Activated naive CD4-positive, alpha-beta T cell treated with anti-CD3 and anti-CD28 coated beads, Interleukin-2, amount 10 ng/mL, durations not matched to agents 7 days and 5 days (primary cell): ENCODE data around the gene FSTL3.
"Not testable (repeated sequence)": the region's sequence is repeated elsewhere in the genome, so short reads cannot be mapped to it uniquely, and the experiment has no call there.

Experiments
- CTCF ChIA-PET: fragments of 350-600 bp; sonication (Branson Sonifier 250); formaldehyde crosslinking; loops from one replicate; lab custom pipeline; 2021; ENCODE audit warnings: antibody characterized with exemption; lab: Charles Lee
- DNase-seq: peaks from one replicate; pipeline ENCODE4 v3.0.0-alpha.2; 2020
- H3K27ac Mint-ChIP-seq: one replicate; pipeline ENCODE4 v1.8.0; 2021; ENCODE audit warnings: mild to moderate bottlenecking, moderate library complexity, mixed read lengths
- H3K27me3 Mint-ChIP-seq: one replicate; pipeline ENCODE4 v1.8.0; 2021; ENCODE audit warnings: mild to moderate bottlenecking, mixed read lengths
- H3K36me3 Mint-ChIP-seq: one replicate; pipeline ENCODE4 v1.8.0; 2021; ENCODE audit warnings: mixed read lengths
- H3K4me1 Mint-ChIP-seq: one replicate; pipeline ENCODE4 v1.8.0; 2021; ENCODE audit warnings: mixed read lengths
- H3K4me3 Mint-ChIP-seq: one replicate; pipeline ENCODE4 v1.8.0; 2021; ENCODE audit warnings: mild to moderate bottlenecking, moderate library complexity, mixed read lengths
- H3K9me3 Mint-ChIP-seq: one replicate; pipeline ENCODE4 v1.8.0; 2021; ENCODE audit warnings: mixed read lengths

FSTL3 gene

GRCh38 chr19:718251-718951 lies 42.2 kb downstream of the FSTL3 start:
- peaks cover 8% of the 10 kb centered on the region for H3K9me3 Mint-ChIP-seq
- no peaks in the 10 kb centered on the region for H3K36me3 Mint-ChIP-seq
- CTCF ChIA-PET: no interaction called here
- DNase-seq: no peak
- peaks cover 51% of the 10 kb centered on the region for H3K27me3 Mint-ChIP-seq
- no peak overlapping the region for H3K4me3 Mint-ChIP-seq
- no peaks in the 10 kb centered on the region for H3K4me1 Mint-ChIP-seq
- H3K27ac Mint-ChIP-seq: no peak overlapping the region

- H3K27ac Mint-ChIP-seq: no peak overlapping the region
- CTCF ChIA-PET: no interaction called here
- DNase-seq: no peak
- no peaks in the 10 kb centered on the region for H3K36me3 Mint-ChIP-seq
- H3K27me3 Mint-ChIP-seq: peaks cover 51% of the 10 kb centered on the region
- no peak overlapping the region for H3K4me3 Mint-ChIP-seq
- no peaks in the 10 kb centered on the region for H3K4me1 Mint-ChIP-seq
- peaks cover 8% of the 10 kb centered on the region for H3K9me3 Mint-ChIP-seq
Observed at GRCh38 chr19:718991-719512, 42.9 kb downstream of the FSTL3 start.

GRCh38 chr19:719636-720344 lies 43.6 kb downstream of the FSTL3 start:
- no peaks in the 10 kb centered on the region for H3K36me3 Mint-ChIP-seq
- H3K27ac Mint-ChIP-seq: no peak overlapping the region
- CTCF ChIA-PET: no interaction called here
- H3K4me3 Mint-ChIP-seq: no peak overlapping the region
- H3K4me1 Mint-ChIP-seq: no peaks in the 10 kb centered on the region
- no peak for DNase-seq
- H3K9me3 Mint-ChIP-seq: peaks cover 8% of the 10 kb centered on the region
- peaks cover 51% of the 10 kb centered on the region for H3K27me3 Mint-ChIP-seq

GRCh38 chr19:720345-721160 lies 44.4 kb downstream of the FSTL3 start:
- H3K4me3 Mint-ChIP-seq: no peak overlapping the region
- CTCF ChIA-PET: no interaction called here
- H3K27me3 Mint-ChIP-seq: peaks cover 47% of the 10 kb centered on the region
- no peak for DNase-seq
- no peaks in the 10 kb centered on the region for H3K36me3 Mint-ChIP-seq
- no peaks in the 10 kb centered on the region for H3K4me1 Mint-ChIP-seq
- no peak overlapping the region for H3K27ac Mint-ChIP-seq
- H3K9me3 Mint-ChIP-seq: peaks cover 4% of the 10 kb centered on the region

GRCh38 chr19:722553-723101 lies 46.4 kb downstream of the FSTL3 start:
- Mint-ChIP-seq H3K36me3 (no peaks in the 10 kb centered on the region), H3K4me3 (no peak overlapping the region), H3K27ac (no peak overlapping the region), H3K9me3 (no peaks in the 10 kb centered on the region), H3K27me3 (peaks cover 39% of the 10 kb centered on the region), H3K4me1 (no peaks in the 10 kb centered on the region)
- DNase-seq: no peak
- CTCF ChIA-PET: no interaction called here

GRCh38 chr19:723247-723646 lies 47.1 kb downstream of the FSTL3 start:
- DNase-seq: no peak
- Mint-ChIP-seq H3K27me3 (peaks cover 32% of the 10 kb centered on the region), H3K36me3 (no peaks in the 10 kb centered on the region), H3K9me3 (no peaks in the 10 kb centered on the region), H3K27ac (no peak overlapping the region), H3K4me3 (no peak overlapping the region), H3K4me1 (no peaks in the 10 kb centered on the region)
- CTCF ChIA-PET: no interaction called here

- Mint-ChIP-seq H3K9me3 (no peaks in the 10 kb centered on the region), H3K27ac (no peak overlapping the region), H3K4me3 (no peak overlapping the region), H3K4me1 (no peaks in the 10 kb centered on the region), H3K36me3 (no peaks in the 10 kb centered on the region), H3K27me3 (peaks cover 28% of the 10 kb centered on the region)
- CTCF ChIA-PET: no interaction called here
- DNase-seq: no peak
Observed at GRCh38 chr19:723714-724113, 47.5 kb downstream of the FSTL3 start.

- peaks cover 15% of the 10 kb centered on the region for H3K27me3 Mint-ChIP-seq
- no peaks in the 10 kb centered on the region for H3K36me3 Mint-ChIP-seq
- H3K9me3 Mint-ChIP-seq: no peaks in the 10 kb centered on the region
- CTCF ChIA-PET: no interaction called here
- no peak overlapping the region for H3K27ac Mint-ChIP-seq
- no peak overlapping the region for H3K4me3 Mint-ChIP-seq
- no peaks in the 10 kb centered on the region for H3K4me1 Mint-ChIP-seq
- DNase-seq: no peak
Observed at GRCh38 chr19:725461-726089, 49.4 kb downstream of the FSTL3 start.

- H3K4me1 Mint-ChIP-seq: no peaks in the 10 kb centered on the region
- no peak overlapping the region for H3K27ac Mint-ChIP-seq
- H3K9me3 Mint-ChIP-seq: no peaks in the 10 kb centered on the region
- no peak overlapping the region for H3K4me3 Mint-ChIP-seq
- H3K36me3 Mint-ChIP-seq: no peaks in the 10 kb centered on the region
- DNase-seq: no peak
- CTCF ChIA-PET: no interaction called here
- peaks cover 5% of the 10 kb centered on the region for H3K27me3 Mint-ChIP-seq
Observed at GRCh38 chr19:726993-727956, 51.1 kb downstream of the FSTL3 start.

- Mint-ChIP-seq H3K9me3 (no peaks in the 10 kb centered on the region), H3K4me3 (no peak overlapping the region), H3K4me1 (peaks cover 7% of the 10 kb centered on the region), H3K36me3 (no peaks in the 10 kb centered on the region), H3K27me3 (no peaks in the 10 kb centered on the region), H3K27ac (no peak overlapping the region)
- CTCF ChIA-PET: no interaction called here
- no peak for DNase-seq
Observed at GRCh38 chr19:728011-728410, 51.8 kb downstream of the FSTL3 start.

GRCh38 chr19:729564-729963 lies 53.4 kb downstream of the FSTL3 start:
- H3K9me3 Mint-ChIP-seq, DNase-seq, H3K4me3 Mint-ChIP-seq, H3K27me3 Mint-ChIP-seq, H3K27ac Mint-ChIP-seq, CTCF ChIA-PET, H3K36me3 Mint-ChIP-seq: not testable (repeated sequence)
- peaks cover 16% of the 10 kb centered on the region for H3K4me1 Mint-ChIP-seq

GRCh38 chr19:729965-730668 lies 53.9 kb downstream of the FSTL3 start:
- H3K9me3 Mint-ChIP-seq: no peaks in the 10 kb centered on the region
- no peak for DNase-seq
- CTCF ChIA-PET: no interaction called here
- H3K27ac Mint-ChIP-seq: no peak overlapping the region
- no peak overlapping the region for H3K4me3 Mint-ChIP-seq
- H3K27me3 Mint-ChIP-seq: peaks cover 5% of the 10 kb centered on the region
- H3K36me3 Mint-ChIP-seq: no peaks in the 10 kb centered on the region
- H3K4me1 Mint-ChIP-seq: peaks cover 16% of the 10 kb centered on the region

- CTCF ChIA-PET: no interaction called here
- no peaks in the 10 kb centered on the region for H3K36me3 Mint-ChIP-seq
Observed at GRCh38 chr19:731000-731399, 54.8 kb downstream of the FSTL3 start.

More at GRCh38 chr19:731000-731399, 54.8 kb downstream of the FSTL3 start:
- no peak overlapping the region for H3K4me3 Mint-ChIP-seq
- peaks cover 16% of the 10 kb centered on the region for H3K4me1 Mint-ChIP-seq
- H3K27ac Mint-ChIP-seq: no peak overlapping the region
- H3K9me3 Mint-ChIP-seq: no peaks in the 10 kb centered on the region
- no peak for DNase-seq
- H3K27me3 Mint-ChIP-seq: peaks cover 5% of the 10 kb centered on the region
